ENCODE measurements around the gene NADK2. TPM values are rescaled to one million over a fixed set of nuclear protein-coding genes. Genes with fewer than 3 reads are reported as not detected.

The NADK2 gene
- total and polyA plus RNA-seq, 3 experiments from 2014 or later = 7.9 to 24.3 (median 22.7) TPM

GRCh38 chr5:36177715-36178523 lies 63.8 kb downstream of the NADK2 start:
- H3K27me3 ChIP-seq (ENCODE audit: insufficient read depth, low read length, poor library complexity, severe bottlenecking) = no peaks in the 10 kb centered on the region
- H3K4me1 ChIP-seq (ENCODE audit: insufficient read depth, low read length) = no peaks in the 10 kb centered on the region
- Mint-ChIP-seq H3K4me1 (peaks cover 0 to 17% (median 0%) of the 10 kb centered on the region in 3 donors), H3K4me3 (no peak overlapping the region), H3K9me3 (no peaks in the 10 kb centered on the region), H3K27me3 (no peaks in the 10 kb centered on the region), H3K27ac (no peak overlapping the region), H3K36me3 (peaks cover 7 to 84% (median 51%) of the 10 kb centered on the region in 3 donors)
- CTCF ChIA-PET = interaction anchor here (2.2 kb wide), 1 partner anchor 64 kb away, joined by 7 read pairs; the partner anchor contains the start of gene NADK2
- peaks cover 11% of the 10 kb centered on the region for H3K36me3 ChIP-seq (ENCODE audit: insufficient read depth, low read length)
- no peak overlapping the region for H3K4me3 ChIP-seq (ENCODE audit: low read length)
- DNase-seq = no peak
- POLR2A ChIA-PET = no interaction called here
- H3K9me3 ChIP-seq (ENCODE audit: low read length) = no peaks in the 10 kb centered on the region
- H3K27ac ChIP-seq (ENCODE audit: low read depth, low read length) = no peak overlapping the region

- ChIA-PET POLR2A (no interaction called here), CTCF (interaction anchor here (2.2 kb wide), 1 partner anchor 65 kb away, joined by 7 read pairs; the partner anchor contains the start of gene NADK2)
- Histone ChIP-seq H3K4me1 (ENCODE audit: insufficient read depth, low read length) (no peaks in the 10 kb centered on the region), H3K27ac (ENCODE audit: low read depth, low read length) (no peak overlapping the region), H3K27me3 (ENCODE audit: insufficient read depth, low read length, poor library complexity, severe bottlenecking) (no peaks in the 10 kb centered on the region), H3K4me3 (ENCODE audit: low read length) (no peak overlapping the region), H3K9me3 (ENCODE audit: low read length) (no peaks in the 10 kb centered on the region), H3K36me3 (ENCODE audit: insufficient read depth, low read length) (peaks cover 18% of the 10 kb centered on the region)
- Mint-ChIP-seq H3K9me3 (no peaks in the 10 kb centered on the region), H3K36me3 (peaks cover 0 to 84% (median 52%) of the 10 kb centered on the region in 3 donors), H3K27ac (peak overlapping the region in 5 of 8 donors; percentile 3 to 65 (median 14)), H3K27me3 (no peaks in the 10 kb centered on the region), H3K4me3 (no peak overlapping the region), H3K4me1 (peaks cover 0 to 17% (median 0%) of the 10 kb centered on the region in 3 donors)
- no peak for DNase-seq
Observed at GRCh38 chr5:36177154-36177553, 64.6 kb downstream of the NADK2 start.

GRCh38 chr5:36175043-36175442 lies 66.7 kb downstream of the NADK2 start:
- no peak overlapping the region for H3K27ac ChIP-seq (ENCODE audit: low read depth, low read length)
- CTCF ChIA-PET = no interaction called here
- Mint-ChIP-seq H3K9me3 (no peaks in the 10 kb centered on the region), H3K4me3 (peak overlapping the region in 1 of 7 donors; percentile 45), H3K27ac (no peak overlapping the region), H3K27me3 (no peaks in the 10 kb centered on the region), H3K36me3 (peaks cover 0 to 85% (median 47%) of the 10 kb centered on the region in 3 donors), H3K4me1 (peaks cover 0 to 17% (median 0%) of the 10 kb centered on the region in 3 donors)
- no peaks in the 10 kb centered on the region for H3K27me3 ChIP-seq (ENCODE audit: insufficient read depth, low read length, poor library complexity, severe bottlenecking)
- DNase-seq = no peak
- POLR2A ChIA-PET = no interaction called here
- H3K4me3 ChIP-seq (ENCODE audit: low read length) = no peak overlapping the region
- H3K9me3 ChIP-seq (ENCODE audit: low read length) = no peaks in the 10 kb centered on the region
- H3K36me3 ChIP-seq (ENCODE audit: insufficient read depth, low read length) = peaks cover 31% of the 10 kb centered on the region
- H3K4me1 ChIP-seq (ENCODE audit: insufficient read depth, low read length) = no peaks in the 10 kb centered on the region

GRCh38 chr5:36174119-36174518 lies 67.6 kb downstream of the NADK2 start:
- Histone ChIP-seq H3K4me3 (ENCODE audit: low read length) (no peak overlapping the region), H3K36me3 (ENCODE audit: insufficient read depth, low read length) (peaks cover 31% of the 10 kb centered on the region), H3K9me3 (ENCODE audit: low read length) (no peaks in the 10 kb centered on the region), H3K27ac (ENCODE audit: low read depth, low read length) (no peak overlapping the region), H3K27me3 (ENCODE audit: insufficient read depth, low read length, poor library complexity, severe bottlenecking) (no peaks in the 10 kb centered on the region), H3K4me1 (ENCODE audit: insufficient read depth, low read length) (no peaks in the 10 kb centered on the region)
- POLR2A ChIA-PET = no interaction called here
- no peak for DNase-seq
- no peak overlapping the region for H3K4me3 Mint-ChIP-seq
- CTCF ChIA-PET = no interaction called here
- H3K4me1 Mint-ChIP-seq = peaks cover 0 to 17% (median 4%) of the 10 kb centered on the region in 3 donors
- H3K27ac Mint-ChIP-seq = no peak overlapping the region
- H3K36me3 Mint-ChIP-seq = peaks cover 0 to 86% (median 45%) of the 10 kb centered on the region in 3 donors
- H3K9me3 Mint-ChIP-seq = no peaks in the 10 kb centered on the region
- no peaks in the 10 kb centered on the region for H3K27me3 Mint-ChIP-seq

GRCh38 chr5:36173426-36173825 lies 68.3 kb downstream of the NADK2 start:
- H3K9me3 Mint-ChIP-seq = no peaks in the 10 kb centered on the region
- no peak overlapping the region for H3K4me3 Mint-ChIP-seq
- no peak for DNase-seq
- Histone ChIP-seq H3K4me3 (ENCODE audit: low read length) (no peak overlapping the region), H3K4me1 (ENCODE audit: insufficient read depth, low read length) (peaks cover 6% of the 10 kb centered on the region), H3K36me3 (ENCODE audit: insufficient read depth, low read length) (peaks cover 35% of the 10 kb centered on the region), H3K27me3 (ENCODE audit: insufficient read depth, low read length, poor library complexity, severe bottlenecking) (no peaks in the 10 kb centered on the region), H3K27ac (ENCODE audit: low read depth, low read length) (no peak overlapping the region), H3K9me3 (ENCODE audit: low read length) (no peaks in the 10 kb centered on the region)
- no peaks in the 10 kb centered on the region for H3K27me3 Mint-ChIP-seq
- H3K27ac Mint-ChIP-seq = peak overlapping the region in 1 of 8 donors; percentile 35
- CTCF ChIA-PET = no interaction called here
- POLR2A ChIA-PET = no interaction called here
- H3K36me3 Mint-ChIP-seq = peaks cover 0 to 85% (median 42%) of the 10 kb centered on the region in 3 donors
- peaks cover 0 to 23% (median 8%) of the 10 kb centered on the region in 3 donors for H3K4me1 Mint-ChIP-seq

GRCh38 chr5:36172599-36172998 lies 69.1 kb downstream of the NADK2 start:
- Histone ChIP-seq H3K4me1 (ENCODE audit: insufficient read depth, low read length) (peaks cover 8% of the 10 kb centered on the region), H3K36me3 (ENCODE audit: insufficient read depth, low read length) (peaks cover 30% of the 10 kb centered on the region), H3K4me3 (ENCODE audit: low read length) (no peak overlapping the region), H3K27ac (ENCODE audit: low read depth, low read length) (no peak overlapping the region), H3K9me3 (ENCODE audit: low read length) (no peaks in the 10 kb centered on the region), H3K27me3 (ENCODE audit: insufficient read depth, low read length, poor library complexity, severe bottlenecking) (no peaks in the 10 kb centered on the region)
- H3K36me3 Mint-ChIP-seq = peaks cover 0 to 85% (median 45%) of the 10 kb centered on the region in 3 donors
- H3K4me1 Mint-ChIP-seq = peaks cover 3 to 30% (median 15%) of the 10 kb centered on the region in 3 donors
- no peaks in the 10 kb centered on the region for H3K9me3 Mint-ChIP-seq
- POLR2A ChIA-PET = no interaction called here
- CTCF ChIA-PET = no interaction called here
- DNase-seq = no peak
- H3K27me3 Mint-ChIP-seq = no peaks in the 10 kb centered on the region
- H3K4me3 Mint-ChIP-seq = no peak overlapping the region
- H3K27ac Mint-ChIP-seq = no peak overlapping the region

- POLR2A ChIA-PET = no interaction called here
- no peaks in the 10 kb centered on the region for H3K27me3 Mint-ChIP-seq
- CTCF ChIA-PET = interaction anchor here (1.5 kb wide), 1 partner anchor 71 kb away, joined by 4 read pairs; the partner anchor contains the start of gene NADK2
Observed at GRCh38 chr5:36170832-36171424, 70.8 kb downstream of the NADK2 start.

GRCh38 chr5:36168737-36169136 lies 73.0 kb downstream of the NADK2 start:
- Mint-ChIP-seq H3K9me3 (no peaks in the 10 kb centered on the region), H3K27me3 (no peaks in the 10 kb centered on the region), H3K4me3 (no peak overlapping the region), H3K36me3 (peaks cover 8 to 94% (median 33%) of the 10 kb centered on the region in 3 donors), H3K4me1 (peaks cover 5 to 19% (median 15%) of the 10 kb centered on the region in 3 donors), H3K27ac (peak overlapping the region in 4 of 8 donors; percentile 38 to 88 (median 68))
- no peak overlapping the region for H3K27ac ChIP-seq (ENCODE audit: low read depth, low read length)
- ChIA-PET CTCF (interaction anchor here (1.1 kb wide), 1 partner anchor 16 kb away, joined by 3 read pairs; no protein-coding TSS in a partner anchor), POLR2A (no interaction called here)
- no peaks in the 10 kb centered on the region for H3K27me3 ChIP-seq (ENCODE audit: insufficient read depth, low read length, poor library complexity, severe bottlenecking)
- peaks cover 35% of the 10 kb centered on the region for H3K36me3 ChIP-seq (ENCODE audit: insufficient read depth, low read length)
- no peaks in the 10 kb centered on the region for H3K9me3 ChIP-seq (ENCODE audit: low read length)
- no peak overlapping the region for H3K4me3 ChIP-seq (ENCODE audit: low read length)
- peaks cover 8% of the 10 kb centered on the region for H3K4me1 ChIP-seq (ENCODE audit: insufficient read depth, low read length)
- DNase-seq = no peak

More at GRCh38 chr5:36170832-36171424, 70.8 kb downstream of the NADK2 start:
- H3K36me3 Mint-ChIP-seq = peaks cover 8 to 92% (median 42%) of the 10 kb centered on the region in 3 donors
- Histone ChIP-seq H3K36me3 (ENCODE audit: insufficient read depth, low read length) (peaks cover 29% of the 10 kb centered on the region), H3K27ac (ENCODE audit: low read depth, low read length) (no peak overlapping the region), H3K4me1 (ENCODE audit: insufficient read depth, low read length) (peaks cover 8% of the 10 kb centered on the region), H3K27me3 (ENCODE audit: insufficient read depth, low read length, poor library complexity, severe bottlenecking) (no peaks in the 10 kb centered on the region), H3K4me3 (ENCODE audit: low read length) (no peak overlapping the region), H3K9me3 (ENCODE audit: low read length) (no peaks in the 10 kb centered on the region)
- peak overlapping the region in 1 of 8 donors; percentile 68 for H3K27ac Mint-ChIP-seq
- peaks cover 3 to 21% (median 15%) of the 10 kb centered on the region in 3 donors for H3K4me1 Mint-ChIP-seq
- H3K9me3 Mint-ChIP-seq = no peaks in the 10 kb centered on the region
- H3K4me3 Mint-ChIP-seq = no peak overlapping the region
- no peak for DNase-seq
